HEK293 (cell line): Measurements from ENCODE around the gene NPR3.

Experiments
- BCL11A ChIP-seq: fragments of 450-650 bp; formaldehyde crosslinking; IDR thresholded peaks from 2 replicates; pipeline ENCODE4 v1.5.1; 2016; ENCODE audit warnings: low read depth, missing biosample characterization, missing genetic modification characterization
- KLF10 ChIP-seq: fragments of 450-650 bp; IDR thresholded peaks from 2 replicates; pipeline ENCODE4 v1.5.1; 2018; ENCODE audit warnings: missing biosample characterization, mild to moderate bottlenecking, missing genetic modification characterization
- KLF17 ChIP-seq: fragments of 450-650 bp; formaldehyde crosslinking; IDR thresholded peaks from 2 replicates; pipeline ENCODE4 v1.5.1; 2016; ENCODE audit warnings: missing biosample characterization, missing genetic modification characterization
- ZBTB1 ChIP-seq: fragments of 450-650 bp; formaldehyde crosslinking; IDR thresholded peaks from 2 replicates; pipeline ENCODE4 v1.5.1; 2016; ENCODE audit warnings: missing biosample characterization, missing genetic modification characterization
- ZBTB21 ChIP-seq: fragments of 450-650 bp; formaldehyde crosslinking; IDR thresholded peaks from 2 replicates; pipeline ENCODE4 v1.5.1; 2017; ENCODE audit warnings: missing biosample characterization, missing genetic modification characterization
- ZNF23 ChIP-seq: fragments of 450-650 bp; formaldehyde crosslinking; IDR thresholded peaks from 2 replicates; pipeline ENCODE4 v1.5.1; 2016; ENCODE audit warnings: missing biosample characterization, missing genetic modification characterization, borderline replicate concordance
- ZNF24 ChIP-seq: fragments of 450-650 bp; formaldehyde crosslinking; IDR thresholded peaks from 2 replicates; pipeline ENCODE4 v1.5.1; 2016; ENCODE audit warnings: missing biosample characterization, missing genetic modification characterization
- ZNF335 ChIP-seq: fragments of 450-650 bp; formaldehyde crosslinking; conservative IDR thresholded peaks from 2 replicates; pipeline ENCODE4 v1.5.1; 2016; ENCODE audit warnings: missing biosample characterization, missing genetic modification characterization
- ZNF398 ChIP-seq: fragments of 450-650 bp; formaldehyde crosslinking; IDR thresholded peaks from 2 replicates; pipeline ENCODE4 v1.5.1; 2017; ENCODE audit warnings: missing biosample characterization, missing genetic modification characterization
- ZNF658 ChIP-seq: fragments of 450-650 bp; formaldehyde crosslinking; IDR thresholded peaks from 2 replicates; pipeline ENCODE4; 2016; ENCODE audit warnings: missing biosample characterization, missing genetic modification characterization
- ZNF785 ChIP-seq: fragments of 450-650 bp; formaldehyde crosslinking; IDR thresholded peaks from 2 replicates; pipeline ENCODE4 v1.5.1; 2016; ENCODE audit warnings: missing biosample characterization, missing genetic modification characterization
- TF ChIP-seq, protein P1 (sequence below): fragments of 450-650 bp; formaldehyde crosslinking; IDR thresholded peaks from 2 replicates; pipeline ENCODE4 v1.5.1; 2016; ENCODE audit warnings: missing biosample characterization, missing genetic modification characterization
- TF ChIP-seq, protein P2 (sequence below): fragments of 450-650 bp; formaldehyde crosslinking; IDR thresholded peaks from 2 replicates; pipeline ENCODE4 v1.5.1; 2016; ENCODE audit warnings: missing biosample characterization, missing genetic modification characterization

DNA sequence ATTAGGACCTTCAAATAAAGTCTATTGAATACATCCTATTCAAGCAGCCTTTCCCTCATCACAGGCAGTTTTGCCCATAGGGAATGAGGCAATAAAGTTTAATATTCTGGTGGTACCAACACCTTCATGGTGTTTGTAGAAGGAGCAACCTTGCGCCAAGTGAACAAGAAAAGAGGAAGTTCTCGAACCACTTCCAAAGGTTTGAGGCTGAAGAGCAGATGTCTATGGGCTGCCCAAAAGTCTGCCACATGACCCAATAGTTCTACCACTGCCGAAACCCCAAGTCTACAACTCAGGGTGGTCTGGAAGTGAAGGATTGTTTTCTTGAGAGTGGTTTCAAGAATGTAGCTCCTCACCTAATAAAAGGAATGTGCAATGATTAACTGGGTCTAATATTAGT, 123.1 kb downstream of the NPR3 start:
- TF ChIP-seq ZNF335 (tag by site-specific recombination) (no peak), ZBTB1 (no peak), ZNF398 (tag by site-specific recombination) (no peak), ZNF23 (no peak), ZBTB21 (tag by site-specific recombination) (no peak), ZNF785 (tag by site-specific recombination) (no peak), KLF17 (tag by site-specific recombination) (no peak), BCL11A (tag by site-specific recombination) (no peak), KLF10 (tag by site-specific recombination) (no peak), ZNF24 (tag by site-specific recombination) (no peak), ZNF658 (tag by site-specific recombination) (no peak)
- TF ChIP-seq, protein P1, sequence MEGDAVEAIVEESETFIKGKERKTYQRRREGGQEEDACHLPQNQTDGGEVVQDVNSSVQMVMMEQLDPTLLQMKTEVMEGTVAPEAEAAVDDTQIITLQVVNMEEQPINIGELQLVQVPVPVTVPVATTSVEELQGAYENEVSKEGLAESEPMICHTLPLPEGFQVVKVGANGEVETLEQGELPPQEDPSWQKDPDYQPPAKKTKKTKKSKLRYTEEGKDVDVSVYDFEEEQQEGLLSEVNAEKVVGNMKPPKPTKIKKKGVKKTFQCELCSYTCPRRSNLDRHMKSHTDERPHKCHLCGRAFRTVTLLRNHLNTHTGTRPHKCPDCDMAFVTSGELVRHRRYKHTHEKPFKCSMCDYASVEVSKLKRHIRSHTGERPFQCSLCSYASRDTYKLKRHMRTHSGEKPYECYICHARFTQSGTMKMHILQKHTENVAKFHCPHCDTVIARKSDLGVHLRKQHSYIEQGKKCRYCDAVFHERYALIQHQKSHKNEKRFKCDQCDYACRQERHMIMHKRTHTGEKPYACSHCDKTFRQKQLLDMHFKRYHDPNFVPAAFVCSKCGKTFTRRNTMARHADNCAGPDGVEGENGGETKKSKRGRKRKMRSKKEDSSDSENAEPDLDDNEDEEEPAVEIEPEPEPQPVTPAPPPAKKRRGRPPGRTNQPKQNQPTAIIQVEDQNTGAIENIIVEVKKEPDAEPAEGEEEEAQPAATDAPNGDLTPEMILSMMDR (tag by site-specific recombination): no peak
- TF ChIP-seq, protein P2, sequence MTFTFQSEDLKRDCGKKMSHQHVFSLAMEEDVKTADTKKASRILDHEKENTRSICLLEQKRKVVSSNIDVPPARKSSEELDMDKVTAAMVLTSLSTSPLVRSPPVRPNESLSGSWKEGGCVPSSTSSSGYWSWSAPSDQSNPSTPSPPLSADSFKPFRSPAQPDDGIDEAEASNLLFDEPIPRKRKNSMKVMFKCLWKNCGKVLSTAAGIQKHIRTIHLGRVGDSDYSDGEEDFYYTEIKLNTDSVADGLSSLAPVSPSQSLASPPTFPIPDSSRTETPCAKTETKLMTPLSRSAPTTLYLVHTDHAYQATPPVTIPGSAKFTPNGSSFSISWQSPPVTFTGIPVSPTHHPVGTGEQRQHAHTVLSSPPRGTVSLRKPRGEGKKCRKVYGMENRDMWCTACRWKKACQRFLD (tag by site-specific recombination): no peak
